Measurements from ENCODE around the gene DMRT2. TPM values are rescaled to one million over a fixed set of nuclear protein-coding genes. Genes with fewer than 3 reads are reported as not detected.

Gene DMRT2
- total and polyA plus RNA-seq, 9 donors = 23.4 to 38.8 (median 32.3) TPM

DNA sequence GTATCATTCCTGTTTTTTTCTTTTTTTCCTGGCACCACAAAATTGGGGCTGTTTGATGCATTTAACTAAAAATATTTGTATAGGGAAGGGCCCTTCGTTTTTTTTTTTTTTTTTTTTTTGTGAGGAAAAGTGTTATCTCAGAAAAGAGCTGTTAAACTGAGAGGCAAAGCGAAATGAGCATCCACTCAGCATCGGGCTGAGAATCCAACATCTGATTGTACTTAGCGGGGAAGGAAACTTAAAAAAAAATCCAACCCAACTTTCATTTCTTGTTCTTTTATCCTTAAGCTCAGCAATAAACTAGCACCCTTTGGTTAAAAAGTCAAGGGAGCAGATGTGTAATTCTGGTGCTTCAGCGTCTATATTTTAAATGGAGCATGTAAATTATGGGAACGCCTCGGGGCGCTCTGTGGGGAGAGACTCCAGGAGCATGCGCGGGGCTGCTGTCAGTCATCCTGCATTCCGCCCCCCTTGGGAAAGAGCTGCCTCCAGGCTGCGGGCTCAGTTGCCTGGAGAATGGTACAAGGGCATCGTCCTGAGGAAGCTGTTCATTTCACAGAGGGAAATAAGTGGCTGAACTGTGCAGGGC is 33.3 kb downstream of the DMRT2 start:
- WGBS (ENCODE audit: insufficient coverage) = 4% methylated on average over 9 of the region's 13 CpGs
- Histone ChIP-seq H3K27ac (ENCODE audit: low read length) (peak overlapping the region; percentile 37), H3K36me3 (ENCODE audit: control insufficient read depth, insufficient read depth, low read length) (no peaks in the 10 kb centered on the region), H3K9me3 (replicated peaks; ENCODE audit: control insufficient read depth, low read depth, low read length) (no peaks in the 10 kb centered on the region), H3K27me3 (ENCODE audit: control insufficient read depth, insufficient read depth, low read length) (no peaks in the 10 kb centered on the region), H3K4me3 (ENCODE audit: low read length) (peak overlapping the region; percentile 48), H3K4me1 (ENCODE audit: control insufficient read depth, insufficient read depth, low read length) (peaks cover 3% of the 10 kb centered on the region)
- peak; percentile 83 for DNase-seq

DNA sequence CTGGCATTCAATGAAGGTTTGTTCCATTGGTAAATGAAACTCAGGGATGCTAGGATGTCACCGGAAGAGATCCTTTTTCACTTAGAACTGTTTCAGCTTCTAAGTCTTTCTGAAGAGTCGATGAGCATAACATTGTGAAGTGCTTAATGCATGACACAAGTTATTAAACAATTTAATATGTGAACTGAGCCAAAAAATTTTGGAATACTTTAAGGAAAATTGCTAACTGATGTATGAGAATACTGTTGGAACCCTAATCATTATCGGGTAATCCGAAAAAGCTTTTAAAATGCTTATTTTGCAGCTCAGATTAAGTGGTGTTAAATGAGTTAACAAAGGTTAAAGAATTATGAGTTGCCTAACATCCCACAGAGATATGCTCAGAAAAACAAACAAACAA is 34.9 kb downstream of the DMRT2 start:
- no CpG with 5 or more reads among the region's 4 CpGs for WGBS (ENCODE audit: insufficient coverage)
- H3K27me3 ChIP-seq (ENCODE audit: control insufficient read depth, insufficient read depth, low read length) = no peaks in the 10 kb centered on the region
- no peaks in the 10 kb centered on the region for H3K9me3 ChIP-seq (replicated peaks; ENCODE audit: control insufficient read depth, low read depth, low read length)
- peaks cover 3% of the 10 kb centered on the region for H3K4me1 ChIP-seq (ENCODE audit: control insufficient read depth, insufficient read depth, low read length)
- no peak overlapping the region for H3K4me3 ChIP-seq (ENCODE audit: low read length)
- DNase-seq = peak; percentile 78
- H3K36me3 ChIP-seq (ENCODE audit: control insufficient read depth, insufficient read depth, low read length) = no peaks in the 10 kb centered on the region
- peak overlapping the region; percentile 49 for H3K27ac ChIP-seq (ENCODE audit: low read length)

DNA sequence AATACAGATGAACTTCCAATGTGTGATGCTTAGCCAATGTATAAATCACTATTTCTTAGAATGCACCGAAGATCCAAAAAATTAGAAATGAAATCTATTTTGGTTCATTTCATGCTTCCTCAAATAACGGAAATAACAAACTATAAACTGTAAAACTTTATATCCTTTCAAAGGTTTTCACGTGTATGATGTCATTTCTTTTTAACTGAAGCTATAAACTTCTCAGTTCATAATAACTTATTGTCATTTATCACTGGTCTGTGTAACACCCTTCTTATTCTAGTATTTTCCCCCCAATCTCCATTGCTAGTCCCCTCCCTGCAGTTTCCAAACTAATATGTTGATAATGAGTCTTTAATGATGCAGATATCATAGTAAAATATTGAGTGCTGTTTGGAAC is 36.4 kb downstream of the DMRT2 start:
- Histone ChIP-seq H3K27me3 (ENCODE audit: control insufficient read depth, insufficient read depth, low read length) (no peaks in the 10 kb centered on the region), H3K27ac (ENCODE audit: low read length) (no peak overlapping the region), H3K4me3 (ENCODE audit: low read length) (no peak overlapping the region), H3K9me3 (replicated peaks; ENCODE audit: control insufficient read depth, low read depth, low read length) (no peaks in the 10 kb centered on the region), H3K4me1 (ENCODE audit: control insufficient read depth, insufficient read depth, low read length) (peaks cover 3% of the 10 kb centered on the region), H3K36me3 (ENCODE audit: control insufficient read depth, insufficient read depth, low read length) (no peaks in the 10 kb centered on the region)
- WGBS (ENCODE audit: insufficient coverage) = no CpG with 5 or more reads among the region's 3 CpGs
- DNase-seq = no peak

- Histone ChIP-seq H3K9me3 (replicated peaks; ENCODE audit: control insufficient read depth, low read depth, low read length) (no peaks in the 10 kb centered on the region), H3K4me3 (ENCODE audit: low read length) (no peak overlapping the region), H3K27me3 (ENCODE audit: control insufficient read depth, insufficient read depth, low read length) (no peaks in the 10 kb centered on the region), H3K27ac (ENCODE audit: low read length) (no peak overlapping the region), H3K4me1 (ENCODE audit: control insufficient read depth, insufficient read depth, low read length) (peaks cover 3% of the 10 kb centered on the region), H3K36me3 (ENCODE audit: control insufficient read depth, insufficient read depth, low read length) (no peaks in the 10 kb centered on the region)
- peak; percentile 36 for DNase-seq
- 64% methylated on average over 5 of the region's 7 CpGs for WGBS (ENCODE audit: insufficient coverage)
Measured at GRCh38 chr9:1087120-1087881, 37.1 kb downstream of the DMRT2 start.

GRCh38 chr9:1094749-1095148 is 44.6 kb downstream of the DMRT2 start:
- 100% methylated on average over 1 of the region's 3 CpGs for WGBS (ENCODE audit: insufficient coverage)
- DNase-seq = no peak
- Histone ChIP-seq H3K27ac (ENCODE audit: low read length) (no peak overlapping the region), H3K9me3 (replicated peaks; ENCODE audit: control insufficient read depth, low read depth, low read length) (no peaks in the 10 kb centered on the region), H3K4me3 (ENCODE audit: low read length) (no peak overlapping the region), H3K4me1 (ENCODE audit: control insufficient read depth, insufficient read depth, low read length) (peaks cover 8% of the 10 kb centered on the region), H3K36me3 (ENCODE audit: control insufficient read depth, insufficient read depth, low read length) (no peaks in the 10 kb centered on the region), H3K27me3 (ENCODE audit: control insufficient read depth, insufficient read depth, low read length) (no peaks in the 10 kb centered on the region)

DNA sequence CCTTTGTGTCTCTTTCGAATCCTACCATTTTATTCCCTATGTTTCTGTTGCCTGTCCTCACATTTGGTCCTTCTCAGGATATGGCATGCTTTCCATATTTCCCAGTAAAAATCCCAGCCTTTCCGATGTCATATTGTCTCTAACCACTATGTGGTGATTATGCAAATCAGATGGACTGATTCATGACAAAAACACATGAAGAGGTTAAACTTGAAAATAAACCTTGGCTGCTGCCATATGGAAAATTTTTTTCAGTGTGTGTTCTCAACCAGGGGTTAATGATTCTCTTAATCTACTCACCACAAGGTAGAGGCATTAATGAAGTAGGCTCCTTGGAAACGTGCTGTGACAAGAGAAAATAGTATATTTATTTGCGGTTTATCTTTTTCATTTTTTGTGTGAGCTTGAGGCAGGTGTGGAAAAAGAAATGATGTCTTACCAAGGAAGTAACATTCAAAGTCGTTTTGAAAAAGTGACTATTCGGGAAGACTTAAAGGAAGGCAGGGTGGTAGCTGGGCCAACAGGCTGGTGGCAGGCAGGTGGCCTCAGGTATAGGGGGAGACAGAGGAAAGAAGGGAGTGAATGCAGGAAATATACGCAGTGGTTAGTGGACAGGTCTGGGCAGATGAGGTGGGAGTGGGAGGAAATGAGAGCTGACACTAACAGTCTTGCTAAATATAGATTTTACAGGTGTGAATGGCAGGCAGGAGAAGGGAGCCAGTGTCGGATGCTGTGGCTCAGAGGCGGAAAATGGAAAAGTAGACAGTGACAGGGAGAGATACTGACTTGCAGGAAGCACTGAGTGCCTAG is 46.2 kb downstream of the DMRT2 start:
- H3K27me3 ChIP-seq (ENCODE audit: control insufficient read depth, insufficient read depth, low read length) = no peaks in the 10 kb centered on the region
- peaks cover 8% of the 10 kb centered on the region for H3K4me1 ChIP-seq (ENCODE audit: control insufficient read depth, insufficient read depth, low read length)
- no peaks in the 10 kb centered on the region for H3K36me3 ChIP-seq (ENCODE audit: control insufficient read depth, insufficient read depth, low read length)
- no peak for DNase-seq
- 62% methylated on average over 7 of the region's 9 CpGs for WGBS (ENCODE audit: insufficient coverage)
- no peak overlapping the region for H3K4me3 ChIP-seq (ENCODE audit: low read length)
- no peak overlapping the region for H3K27ac ChIP-seq (ENCODE audit: low read length)
- no peaks in the 10 kb centered on the region for H3K9me3 ChIP-seq (replicated peaks; ENCODE audit: control insufficient read depth, low read depth, low read length)

DNA sequence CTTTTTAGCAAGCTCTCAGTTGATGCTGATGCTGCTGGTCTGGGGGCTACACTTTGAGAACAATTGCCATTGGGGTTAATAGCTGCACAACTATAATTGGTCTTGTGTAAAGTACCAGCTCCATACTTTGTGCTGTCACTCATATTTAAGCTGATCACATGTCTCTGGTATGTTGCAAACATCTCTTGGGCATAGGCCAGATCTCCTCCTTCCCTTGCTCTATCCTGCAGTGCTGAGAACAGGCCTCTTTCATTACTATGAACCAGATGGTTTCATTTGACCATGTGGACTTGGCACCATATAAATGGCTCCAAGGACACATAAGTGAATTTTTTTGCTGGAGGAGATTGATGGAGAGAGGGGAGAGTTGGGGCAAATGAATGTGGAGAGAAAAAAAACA is 48.4 kb downstream of the DMRT2 start:
- Histone ChIP-seq H3K27ac (ENCODE audit: low read length) (no peak overlapping the region), H3K9me3 (replicated peaks; ENCODE audit: control insufficient read depth, low read depth, low read length) (no peaks in the 10 kb centered on the region), H3K4me3 (ENCODE audit: low read length) (no peak overlapping the region), H3K4me1 (ENCODE audit: control insufficient read depth, insufficient read depth, low read length) (peaks cover 8% of the 10 kb centered on the region), H3K27me3 (ENCODE audit: control insufficient read depth, insufficient read depth, low read length) (no peaks in the 10 kb centered on the region), H3K36me3 (ENCODE audit: control insufficient read depth, insufficient read depth, low read length) (no peaks in the 10 kb centered on the region)
- DNase-seq = peak; percentile 42

DNA sequence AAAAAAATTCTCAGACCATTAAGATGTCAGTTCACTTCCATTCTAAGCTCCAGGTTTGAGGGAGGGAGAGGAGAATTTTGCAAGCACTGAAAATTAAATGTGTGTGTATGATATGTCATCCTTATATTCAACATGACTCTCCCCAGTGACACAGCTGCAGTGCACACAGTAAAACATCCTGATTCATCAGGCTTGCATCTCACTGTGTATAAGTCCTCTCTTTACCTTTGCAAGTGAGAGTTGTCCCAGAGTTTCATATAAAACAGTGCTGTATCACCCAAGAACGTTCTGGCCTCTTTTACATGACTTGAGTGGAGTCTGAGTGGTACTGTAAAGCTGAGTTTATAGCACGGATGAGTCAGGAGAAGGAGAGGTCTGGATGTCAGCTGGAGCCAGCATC is 50.0 kb downstream of the DMRT2 start:
- Histone ChIP-seq H3K27ac (ENCODE audit: low read length) (no peak overlapping the region), H3K4me1 (ENCODE audit: control insufficient read depth, insufficient read depth, low read length) (peaks cover 8% of the 10 kb centered on the region), H3K9me3 (replicated peaks; ENCODE audit: control insufficient read depth, low read depth, low read length) (no peaks in the 10 kb centered on the region), H3K27me3 (ENCODE audit: control insufficient read depth, insufficient read depth, low read length) (no peaks in the 10 kb centered on the region), H3K4me3 (ENCODE audit: low read length) (no peak overlapping the region), H3K36me3 (ENCODE audit: control insufficient read depth, insufficient read depth, low read length) (no peaks in the 10 kb centered on the region)
- DNase-seq = peak; percentile 7
- WGBS (ENCODE audit: insufficient coverage) = 60% methylated on average over 1 of the region's 2 CpGs

GRCh38 chr9:1100945-1101344 is 50.8 kb downstream of the DMRT2 start:
- H3K27me3 ChIP-seq (ENCODE audit: control insufficient read depth, insufficient read depth, low read length) = no peaks in the 10 kb centered on the region
- peaks cover 8% of the 10 kb centered on the region for H3K4me1 ChIP-seq (ENCODE audit: control insufficient read depth, insufficient read depth, low read length)
- 9% methylated on average over 6 of the region's 10 CpGs for WGBS (ENCODE audit: insufficient coverage)
- no peak overlapping the region for H3K4me3 ChIP-seq (ENCODE audit: low read length)
- peak; percentile 82 for DNase-seq
- H3K27ac ChIP-seq (ENCODE audit: low read length) = no peak overlapping the region
- H3K36me3 ChIP-seq (ENCODE audit: control insufficient read depth, insufficient read depth, low read length) = no peaks in the 10 kb centered on the region
- peaks cover 2% of the 10 kb centered on the region for H3K9me3 ChIP-seq (replicated peaks; ENCODE audit: control insufficient read depth, low read depth, low read length)

Data from muscle of leg (tissue), 11 donors.